ENCODE data around the gene MADCAM1. TPM values are rescaled to one million over a fixed set of nuclear protein-coding genes. Genes with fewer than 3 reads are reported as not detected.
A peak's percentile ranks its signal among the peaks of the same experiment; 100 is the strongest.

The MADCAM1 gene
- total RNA-seq, 4 donors from 2014 or later, result 0.56 to 3.1 TPM; not detected in 2

DNA sequence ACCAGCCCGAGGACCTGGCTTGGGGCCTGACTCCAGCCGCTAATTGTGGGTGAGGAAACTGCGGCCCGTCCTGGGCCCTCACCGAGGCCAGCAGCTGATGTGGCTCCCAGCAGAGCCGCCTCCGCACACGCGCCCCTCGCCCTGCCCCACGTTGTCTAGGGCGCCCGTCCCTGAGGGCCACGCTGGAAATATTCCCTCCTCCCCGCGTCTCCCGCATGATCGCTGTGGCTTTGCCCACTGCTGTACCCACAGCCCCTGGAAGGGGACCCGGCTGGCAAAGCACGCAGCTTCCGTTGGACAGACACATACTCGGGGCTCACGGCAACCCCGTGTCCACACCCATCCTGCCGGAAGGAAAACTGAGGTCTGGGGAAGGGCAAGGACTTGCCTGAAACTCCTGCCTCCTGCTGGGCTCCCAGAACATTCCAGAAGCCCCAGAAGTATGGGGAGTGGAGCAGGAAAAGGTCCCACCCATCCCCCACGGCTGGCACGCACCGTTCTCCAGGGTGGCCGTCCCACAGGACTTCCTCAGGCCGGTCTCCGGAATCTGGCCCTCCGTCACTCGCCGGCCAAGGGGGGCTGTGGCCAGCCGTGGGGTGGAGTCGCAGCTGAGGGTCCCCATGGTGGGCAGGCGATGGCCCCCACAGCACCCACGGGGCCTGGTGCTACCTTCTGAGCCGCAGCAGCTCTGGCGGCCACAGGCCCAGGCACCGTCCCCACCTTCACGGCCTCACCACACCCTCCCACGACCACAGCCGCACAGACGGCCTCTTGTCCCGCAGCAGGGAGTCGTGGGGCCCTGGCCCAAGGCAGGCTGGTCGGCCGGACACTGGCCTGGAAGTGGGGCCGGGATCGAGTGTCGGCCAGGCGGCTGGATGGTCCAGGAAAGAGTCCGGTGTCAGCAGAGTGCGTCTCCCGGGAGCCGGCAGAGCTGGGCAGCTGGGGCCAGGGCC is 21.9 kb upstream of the MADCAM1 start:
- WGBS, 2 donors, result 39 to 80% methylated on average over 9 to 43 of the region's 57 CpGs
- no peaks in the 10 kb centered on the region for H3K9me3 ChIP-seq
- no peak for DNase-seq
- TF ChIP-seq, protein P1, sequence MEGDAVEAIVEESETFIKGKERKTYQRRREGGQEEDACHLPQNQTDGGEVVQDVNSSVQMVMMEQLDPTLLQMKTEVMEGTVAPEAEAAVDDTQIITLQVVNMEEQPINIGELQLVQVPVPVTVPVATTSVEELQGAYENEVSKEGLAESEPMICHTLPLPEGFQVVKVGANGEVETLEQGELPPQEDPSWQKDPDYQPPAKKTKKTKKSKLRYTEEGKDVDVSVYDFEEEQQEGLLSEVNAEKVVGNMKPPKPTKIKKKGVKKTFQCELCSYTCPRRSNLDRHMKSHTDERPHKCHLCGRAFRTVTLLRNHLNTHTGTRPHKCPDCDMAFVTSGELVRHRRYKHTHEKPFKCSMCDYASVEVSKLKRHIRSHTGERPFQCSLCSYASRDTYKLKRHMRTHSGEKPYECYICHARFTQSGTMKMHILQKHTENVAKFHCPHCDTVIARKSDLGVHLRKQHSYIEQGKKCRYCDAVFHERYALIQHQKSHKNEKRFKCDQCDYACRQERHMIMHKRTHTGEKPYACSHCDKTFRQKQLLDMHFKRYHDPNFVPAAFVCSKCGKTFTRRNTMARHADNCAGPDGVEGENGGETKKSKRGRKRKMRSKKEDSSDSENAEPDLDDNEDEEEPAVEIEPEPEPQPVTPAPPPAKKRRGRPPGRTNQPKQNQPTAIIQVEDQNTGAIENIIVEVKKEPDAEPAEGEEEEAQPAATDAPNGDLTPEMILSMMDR (IDR thresholded peaks at IDR 0.05), result no peak
- TF ChIP-seq POLR2A (IDR thresholded peaks at IDR 0.05), result no peak
- H3K27ac ChIP-seq, result peak overlapping the region in 1 of 3 donors; percentile 28
- H3K27me3 ChIP-seq, result no peaks in the 10 kb centered on the region
- intact Hi-C loops (cut with DNase I), result no loop called here
- no peaks in the 10 kb centered on the region for H3K36me3 ChIP-seq
- no peaks in the 10 kb centered on the region for H3K4me1 ChIP-seq
- no peak overlapping the region for H3K4me3 ChIP-seq (replicated peaks in 1 of 3)

DNA sequence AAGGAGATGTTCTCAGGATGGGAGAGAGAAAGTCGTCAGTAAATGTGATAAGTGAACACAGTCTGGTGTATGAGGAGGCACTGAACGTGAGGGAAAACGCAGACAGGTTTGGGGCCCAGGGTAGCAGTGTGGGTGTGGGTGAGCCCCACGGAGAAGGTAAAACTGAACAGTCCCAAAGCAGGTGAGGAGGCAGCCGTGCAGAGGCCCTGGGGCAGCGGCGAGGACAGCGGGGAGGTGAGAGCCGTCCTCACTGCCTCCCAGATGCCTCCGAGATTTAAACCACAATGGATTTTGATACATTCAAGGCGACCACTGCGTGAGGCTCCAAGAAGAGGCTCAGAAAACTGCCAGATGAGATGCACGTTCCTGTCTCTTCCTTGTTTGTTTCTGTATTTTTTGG is 20.9 kb upstream of the MADCAM1 start:
- Histone ChIP-seq H3K4me1 (peaks cover 0 to 3% of the 10 kb centered on the region in 2 donors), H3K36me3 (no peaks in the 10 kb centered on the region), H3K27me3 (no peaks in the 10 kb centered on the region), H3K4me3 (replicated peaks in 1 of 3) (no peak overlapping the region), H3K27ac (no peak overlapping the region), H3K9me3 (no peaks in the 10 kb centered on the region)
- no peak for DNase-seq
- intact Hi-C loops (cut with DNase I), result no loop called here
- TF ChIP-seq POLR2A (IDR thresholded peaks at IDR 0.05), result no peak
- TF ChIP-seq, protein P1 (IDR thresholded peaks at IDR 0.05), result no peak
- 85 to 88% methylated on average over 13 of the region's 13 CpGs for WGBS, 2 donors

GRCh38 chr19:478236-478903 is 17.9 kb upstream of the MADCAM1 start:
- TF ChIP-seq POLR2A (IDR thresholded peaks at IDR 0.05), result no peak
- TF ChIP-seq, protein P1 (IDR thresholded peaks at IDR 0.05), result no peak
- peaks cover 0 to 3% of the 10 kb centered on the region in 2 donors for H3K4me1 ChIP-seq
- no peak overlapping the region for H3K4me3 ChIP-seq (replicated peaks in 1 of 3)
- WGBS, 2 donors, result 83 to 86% methylated on average over 23 to 26 of the region's 26 CpGs
- DNase-seq, result no peak
- no peaks in the 10 kb centered on the region for H3K9me3 ChIP-seq
- H3K27ac ChIP-seq, result no peak overlapping the region
- no peaks in the 10 kb centered on the region for H3K36me3 ChIP-seq
- intact Hi-C loops (cut with DNase I), result no loop called here
- no peaks in the 10 kb centered on the region for H3K27me3 ChIP-seq

- Histone ChIP-seq H3K9me3 (no peaks in the 10 kb centered on the region), H3K4me3 (replicated peaks in 1 of 3) (no peak overlapping the region), H3K4me1 (peaks cover 0 to 3% of the 10 kb centered on the region in 2 donors), H3K36me3 (no peaks in the 10 kb centered on the region), H3K27me3 (no peaks in the 10 kb centered on the region), H3K27ac (no peak overlapping the region)
- intact Hi-C loops (cut with DNase I), result no loop called here
- DNase-seq, result no peak
- TF ChIP-seq, protein P1 (IDR thresholded peaks at IDR 0.05), result no peak
- no peak for TF ChIP-seq POLR2A (IDR thresholded peaks at IDR 0.05)
- WGBS, 2 donors, result 55 to 71% methylated on average over 14 of the region's 14 CpGs
Measured at GRCh38 chr19:478976-479375, 17.3 kb upstream of the MADCAM1 start.

All from thyroid gland (tissue), 4 donors.